GM18907 (cell line): ENCODE data around the gene TAF10.

ENCODE experiments used
- ATAC-seq: cut with Tn5 transposase; IDR thresholded peaks from one replicate; pipeline ENCODE4 v1.9.1; 2021; ENCODE audit warnings: mild to moderate bottlenecking, moderate library complexity; ENCODE audit not compliant: unreplicated experiment

Gene TAF10

DNA sequence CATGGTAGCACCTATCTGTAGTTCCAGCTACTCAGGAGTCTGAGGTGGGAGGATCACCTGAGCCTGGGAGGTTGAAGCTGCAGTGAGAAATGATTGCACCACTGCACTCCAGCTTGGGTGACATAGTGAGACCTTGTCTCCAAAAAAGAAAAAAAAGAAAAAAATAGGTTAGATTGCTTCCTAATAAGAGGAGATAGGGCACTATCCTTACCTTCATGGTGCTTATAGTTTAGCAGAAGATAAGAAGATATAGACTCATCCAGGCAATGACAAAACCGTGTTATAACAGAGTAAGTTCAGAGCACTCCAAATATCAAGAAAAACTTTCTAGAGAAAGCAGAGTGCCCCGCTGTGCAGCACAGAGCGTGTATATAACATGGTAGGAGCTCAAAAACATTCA lies 50.7 kb downstream of the TAF10 start:
- no peak for ATAC-seq
